NCI-H2107 treated with DMSO at 0.1 percent for 48 hours (cell line): ENCODE results near the gene HOXB5.
A peak's percentile ranks its signal among the peaks of the same experiment; 100 is the strongest.

ENCODE experiments used
- DNase-seq: peaks from one replicate; lab custom pipeline; 2025; ENCODE audit not compliant: unreplicated experiment; lab: John Stamatoyannopoulos, UW

The HOXB5 gene

GRCh38 chr17:48550502-48551213 lies 42.9 kb downstream of the HOXB5 start:
- no peak for DNase-seq

GRCh38 chr17:48549914-48550501 lies 43.6 kb downstream of the HOXB5 start:
- DNase-seq, result no peak

- DNase-seq, result no peak
These were observed 44.3 kb downstream of the HOXB5 start for GRCh38 chr17:48549281-48549630.

- no peak for DNase-seq
These were observed 44.9 kb downstream of the HOXB5 start for GRCh38 chr17:48548523-48549280.

GRCh38 chr17:48547808-48548522 lies 45.6 kb downstream of the HOXB5 start:
- no peak for DNase-seq

- DNase-seq, result peak; percentile 93
These were observed 46.4 kb downstream of the HOXB5 start for GRCh38 chr17:48546924-48547807.

GRCh38 chr17:48546137-48546923 lies 47.2 kb downstream of the HOXB5 start:
- no peak for DNase-seq

GRCh38 chr17:48545539-48545938 lies 48.0 kb downstream of the HOXB5 start:
- DNase-seq, result no peak

GRCh38 chr17:48545022-48545375 lies 48.6 kb downstream of the HOXB5 start, which contains the start of gene HOXB2:
HOXB2 (minus strand) TSS chr17:48545109; CDS start chr17:48544911, 198 bp downstream.
- peak; percentile 74 for DNase-seq

GRCh38 chr17:48544349-48545021 lies 49.1 kb downstream of the HOXB5 start:
- DNase-seq, result no peak

- DNase-seq, result no peak
These were observed 49.7 kb downstream of the HOXB5 start for GRCh38 chr17:48543854-48544348.

- DNase-seq, result no peak
These were observed 50.3 kb downstream of the HOXB5 start for GRCh38 chr17:48543107-48543853.

GRCh38 chr17:48542698-48543106 lies 50.9 kb downstream of the HOXB5 start:
- no peak for DNase-seq

- DNase-seq, result no peak
These were observed 51.4 kb downstream of the HOXB5 start for GRCh38 chr17:48542114-48542656.

- DNase-seq, result peak; percentile 70
These were observed 51.9 kb downstream of the HOXB5 start for GRCh38 chr17:48541577-48542113.
